NCI-H460 (cell line): Measurements from ENCODE around the gene CACNA1F. TPM values are rescaled to one million over a fixed set of nuclear protein-coding genes. Genes with fewer than 3 reads are reported as not detected.

ENCODE experiments used
- DNase-seq: peaks from one replicate; pipeline ENCODE4 v3.0.0-alpha.2; 2016; ENCODE audit warnings: low read depth; ENCODE audit errors: extremely low read depth
- total RNA-seq: library from RNA; depleted of rRNA; stranded (reverse); fragments of >200 nt; shearing (Covaris generic); gene quantifications from 2 replicates; pipeline ENCODE4 v1.2.3, GENCODE V29; 2014; rRNA removed

The CACNA1F gene
- total RNA-seq, 1 experiment from 2014 or later: 0.05 TPM

- peak; percentile 87 for DNase-seq
Observed at GRCh38 chrX:49155900-49156837, 77.0 kb downstream of the CACNA1F start.

DNA sequence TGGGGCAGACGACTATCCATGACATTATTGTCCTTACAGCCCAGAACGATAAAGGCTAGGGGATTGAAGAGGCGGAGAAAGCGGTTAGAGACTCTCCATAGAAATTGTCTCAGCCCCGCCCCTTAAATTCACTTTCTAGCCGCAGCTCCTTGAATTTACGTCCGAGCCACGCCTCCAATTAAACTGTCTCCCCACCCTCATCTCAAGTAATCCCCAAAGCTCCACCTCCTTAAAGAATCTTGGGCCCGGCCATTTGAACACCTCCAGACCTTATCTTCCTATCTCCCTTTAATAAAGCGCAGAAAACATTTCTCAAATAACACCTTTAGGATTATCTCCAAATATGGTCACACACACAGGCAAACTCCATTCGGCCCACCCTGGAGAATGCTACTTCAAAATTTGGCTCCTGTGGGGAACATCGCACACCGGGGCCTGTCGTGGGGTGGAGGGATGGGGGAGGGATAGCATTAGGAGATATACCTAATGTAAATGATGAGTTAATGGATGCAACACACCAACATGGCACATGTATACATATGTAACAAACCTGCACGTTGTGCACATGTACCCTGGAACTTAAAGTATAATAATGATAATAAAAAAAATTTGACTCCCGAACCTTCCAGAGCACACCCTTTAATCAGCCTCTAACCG, 77.8 kb downstream of the CACNA1F start:
- DNase-seq: peak; percentile 71

Other genes with a start within 250 kb of the CACNA1F start
- gene GRIPAP1, start 231.1 kb downstream of the CACNA1F start, total RNA-seq: 31.6 and 33.1 TPM in 2 replicates
- gene TFE3, start 190.0 kb downstream of the CACNA1F start, total RNA-seq: 56.8 and 59.4 TPM in 2 replicates
- 0.22 and 0.52 TPM in 2 replicates for gene CCDC120, start 174.3 kb downstream of the CACNA1F start, total RNA-seq
- gene PRAF2, start 159.3 kb downstream of the CACNA1F start, total RNA-seq: 8.1 and 11.1 TPM in 2 replicates
- gene WDR45, start 153.5 kb downstream of the CACNA1F start, total RNA-seq: 85.0 and 104 TPM in 2 replicates
- gene GPKOW, start 109.6 kb downstream of the CACNA1F start, total RNA-seq: 30.6 and 31.7 TPM in 2 replicates
- gene MAGIX, start 70.6 kb downstream of the CACNA1F start, total RNA-seq: 0.89 and 2.4 TPM in 2 replicates
- gene PLP2, start 61.4 kb downstream of the CACNA1F start, total RNA-seq: 238 and 249 TPM in 2 replicates
- gene PRICKLE3, start 47.0 kb downstream of the CACNA1F start, total RNA-seq: 11.0 and 13.3 TPM in 2 replicates
- gene SYP, start 33.1 kb downstream of the CACNA1F start, total RNA-seq: 0.89 and 0.92 TPM in 2 replicates
- gene CCDC22, start 2.1 kb upstream of the CACNA1F start, total RNA-seq: 19.5 and 23.2 TPM in 2 replicates
- gene FOXP3, start 31.4 kb upstream of the CACNA1F start, total RNA-seq: 0.09 and 0.10 TPM in 2 replicates
- gene PPP1R3F, start 36.5 kb upstream of the CACNA1F start, total RNA-seq: 7.3 and 7.9 TPM in 2 replicates
- not detected in 2 replicates for gene GAGE10, start 70.3 kb upstream of the CACNA1F start, total RNA-seq
- not detected in 2 replicates for gene GAGE12J, start 88.7 kb upstream of the CACNA1F start, total RNA-seq
- not detected in 2 replicates for gene GAGE13, start 98.2 kb upstream of the CACNA1F start, total RNA-seq